ENCODE measurements around the gene PTCD1. TPM values are rescaled to one million over a fixed set of nuclear protein-coding genes. Genes with fewer than 3 reads are reported as not detected.

PTCD1 gene
- total RNA-seq, 4 donors from 2014 or later: 7.7 to 14.8 (median 10.7) TPM

DNA sequence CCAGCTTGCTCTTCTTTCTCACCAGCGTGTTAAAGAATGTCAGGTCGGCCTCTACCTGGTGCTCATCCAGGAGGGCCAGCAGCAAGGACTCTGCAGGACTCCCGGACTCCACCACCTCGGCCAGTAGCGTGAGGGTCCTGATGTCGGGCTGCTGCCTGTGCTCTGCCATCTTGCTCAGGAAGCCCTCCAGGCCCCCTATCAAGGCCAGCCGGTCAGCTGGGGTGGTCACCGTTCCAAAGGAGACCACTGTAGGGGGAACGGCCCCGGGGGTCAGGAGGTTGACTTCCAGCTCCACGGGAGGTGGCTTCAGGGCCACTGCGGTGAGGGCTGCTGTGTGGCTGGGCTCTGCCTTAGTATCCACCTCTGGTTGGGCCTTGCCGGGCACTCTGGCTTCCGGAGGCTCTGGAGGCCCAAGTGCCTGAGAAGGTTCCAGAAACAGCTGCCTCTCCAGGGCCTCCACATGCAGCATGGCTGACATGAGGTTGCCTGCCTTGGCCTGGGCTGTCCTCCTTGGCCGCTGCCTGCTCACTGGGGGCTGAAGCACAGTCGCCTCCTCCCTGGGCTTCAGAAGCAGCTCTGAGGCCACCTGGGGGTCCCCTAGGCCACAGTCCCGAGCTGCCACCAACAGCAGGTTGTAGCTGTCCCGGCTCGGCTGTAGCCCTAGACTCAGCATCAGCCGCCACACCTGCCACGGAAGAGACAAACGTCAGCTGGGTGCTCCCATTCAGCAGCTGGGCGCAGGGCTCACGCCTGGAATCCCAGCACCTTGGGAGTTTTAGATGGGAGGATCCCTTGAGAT lies 13.5 kb downstream of the PTCD1 start:
- H3K9me3 ChIP-seq: no peaks in the 10 kb centered on the region
- WGBS: 86% methylated on average over 6 of the region's 24 CpGs
- no peak for TF ChIP-seq POLR2A (IDR thresholded peaks at IDR 0.05)
- TF ChIP-seq POLR2AphosphoS5 (IDR thresholded peaks at IDR 0.05): no peak
- TF ChIP-seq, protein P1, sequence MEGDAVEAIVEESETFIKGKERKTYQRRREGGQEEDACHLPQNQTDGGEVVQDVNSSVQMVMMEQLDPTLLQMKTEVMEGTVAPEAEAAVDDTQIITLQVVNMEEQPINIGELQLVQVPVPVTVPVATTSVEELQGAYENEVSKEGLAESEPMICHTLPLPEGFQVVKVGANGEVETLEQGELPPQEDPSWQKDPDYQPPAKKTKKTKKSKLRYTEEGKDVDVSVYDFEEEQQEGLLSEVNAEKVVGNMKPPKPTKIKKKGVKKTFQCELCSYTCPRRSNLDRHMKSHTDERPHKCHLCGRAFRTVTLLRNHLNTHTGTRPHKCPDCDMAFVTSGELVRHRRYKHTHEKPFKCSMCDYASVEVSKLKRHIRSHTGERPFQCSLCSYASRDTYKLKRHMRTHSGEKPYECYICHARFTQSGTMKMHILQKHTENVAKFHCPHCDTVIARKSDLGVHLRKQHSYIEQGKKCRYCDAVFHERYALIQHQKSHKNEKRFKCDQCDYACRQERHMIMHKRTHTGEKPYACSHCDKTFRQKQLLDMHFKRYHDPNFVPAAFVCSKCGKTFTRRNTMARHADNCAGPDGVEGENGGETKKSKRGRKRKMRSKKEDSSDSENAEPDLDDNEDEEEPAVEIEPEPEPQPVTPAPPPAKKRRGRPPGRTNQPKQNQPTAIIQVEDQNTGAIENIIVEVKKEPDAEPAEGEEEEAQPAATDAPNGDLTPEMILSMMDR (IDR thresholded peaks at IDR 0.05): no peak
- TF ChIP-seq EP300 (IDR thresholded peaks at IDR 0.05): no peak

DNA sequence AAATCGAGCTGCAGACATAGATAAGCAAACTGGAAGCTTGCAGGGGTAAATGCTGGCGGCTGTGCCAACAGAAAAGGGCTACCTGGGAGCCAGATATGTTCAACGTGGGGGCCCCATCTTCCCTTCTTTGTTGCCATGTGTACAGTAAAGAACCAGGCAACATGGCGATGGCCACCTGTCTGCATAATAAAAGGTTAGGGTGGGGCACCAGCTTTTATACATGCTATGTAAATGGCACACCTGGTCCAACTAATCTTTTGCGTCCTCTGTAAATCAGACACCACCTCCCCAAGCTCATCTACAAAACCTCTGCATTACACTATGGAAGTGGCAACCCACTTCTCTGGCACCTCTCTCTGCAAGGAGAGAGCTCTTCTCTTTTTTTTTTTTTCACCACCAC lies 16.0 kb downstream of the PTCD1 start:
- Histone ChIP-seq H3K4me3 (no peak overlapping the region), H3K36me3 (peaks cover 87% of the 10 kb centered on the region), H3K27ac (no peak overlapping the region), H3K27me3 (no peaks in the 10 kb centered on the region), H3K9me3 (no peaks in the 10 kb centered on the region), H3K4me1 (no peaks in the 10 kb centered on the region)
- TF ChIP-seq POLR2A (IDR thresholded peaks at IDR 0.05): no peak
- TF ChIP-seq POLR2AphosphoS5 (IDR thresholded peaks at IDR 0.05): no peak
- no peak for TF ChIP-seq EP300 (IDR thresholded peaks at IDR 0.05)
- TF ChIP-seq, protein P1 (IDR thresholded peaks at IDR 0.05): no peak
- 69% methylated on average over 5 of the region's 5 CpGs for WGBS
- no peak for DNase-seq (ENCODE audit: low spot score in 2 of 2)

More for the DNA sequence above, 13.5 kb downstream of the PTCD1 start:
- DNase-seq (ENCODE audit: low spot score in 2 of 2): peak in 1 of 2 donors; percentile 77
- Histone ChIP-seq H3K4me1 (no peaks in the 10 kb centered on the region), H3K36me3 (peaks cover 83% of the 10 kb centered on the region), H3K27ac (no peak overlapping the region), H3K4me3 (no peak overlapping the region), H3K27me3 (no peaks in the 10 kb centered on the region)

DNA sequence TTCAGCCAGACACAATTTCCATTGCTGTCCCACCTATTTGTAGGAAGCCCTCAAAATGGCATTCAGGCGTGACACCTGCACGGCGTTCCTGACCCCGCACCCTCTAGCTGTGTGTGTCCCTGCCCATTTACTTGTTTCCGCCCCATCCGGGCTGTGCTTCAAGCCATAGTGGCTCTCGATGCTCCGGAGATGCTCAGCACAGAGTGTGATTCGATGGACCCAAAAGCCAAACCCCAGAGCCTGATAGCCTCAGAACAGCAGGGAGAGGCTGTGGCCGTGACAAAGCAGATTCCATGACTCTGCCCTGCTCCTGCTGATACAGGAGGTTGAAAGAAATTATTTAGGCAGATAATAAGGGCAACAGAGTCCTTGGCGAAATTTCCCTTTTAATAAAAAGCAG lies 16.4 kb downstream of the PTCD1 start:
- H3K27ac ChIP-seq: no peak overlapping the region
- DNase-seq (ENCODE audit: low spot score in 2 of 2): no peak
- H3K9me3 ChIP-seq: no peaks in the 10 kb centered on the region
- no peaks in the 10 kb centered on the region for H3K27me3 ChIP-seq
- WGBS: 94% methylated on average over 11 of the region's 11 CpGs
- H3K4me1 ChIP-seq: no peaks in the 10 kb centered on the region
- TF ChIP-seq POLR2AphosphoS5 (IDR thresholded peaks at IDR 0.05): no peak
- no peak for TF ChIP-seq EP300 (IDR thresholded peaks at IDR 0.05)
- no peak for TF ChIP-seq POLR2A (IDR thresholded peaks at IDR 0.05)
- no peak overlapping the region for H3K4me3 ChIP-seq
- H3K36me3 ChIP-seq: peaks cover 89% of the 10 kb centered on the region

DNA sequence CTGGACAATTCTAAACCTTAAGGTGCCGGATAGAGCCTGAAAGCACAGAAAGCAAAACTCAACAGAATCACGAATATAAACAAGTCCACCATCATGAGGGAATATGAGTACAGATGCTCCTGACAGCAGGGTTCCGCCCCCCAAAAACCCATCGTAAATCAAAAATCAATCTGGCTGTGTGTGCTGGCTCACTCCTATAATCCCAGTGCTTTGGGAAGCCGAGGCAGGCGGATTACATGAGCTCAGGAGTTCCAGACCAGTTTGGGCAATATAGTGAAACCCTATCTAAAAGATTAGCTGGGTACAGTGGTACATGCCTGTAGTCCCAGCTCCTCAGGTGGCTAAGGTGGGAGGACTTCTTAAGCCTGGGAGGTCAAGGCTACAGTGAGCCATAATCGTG lies 17.6 kb downstream of the PTCD1 start:
- no peak for DNase-seq (ENCODE audit: low spot score in 2 of 2)

DNA sequence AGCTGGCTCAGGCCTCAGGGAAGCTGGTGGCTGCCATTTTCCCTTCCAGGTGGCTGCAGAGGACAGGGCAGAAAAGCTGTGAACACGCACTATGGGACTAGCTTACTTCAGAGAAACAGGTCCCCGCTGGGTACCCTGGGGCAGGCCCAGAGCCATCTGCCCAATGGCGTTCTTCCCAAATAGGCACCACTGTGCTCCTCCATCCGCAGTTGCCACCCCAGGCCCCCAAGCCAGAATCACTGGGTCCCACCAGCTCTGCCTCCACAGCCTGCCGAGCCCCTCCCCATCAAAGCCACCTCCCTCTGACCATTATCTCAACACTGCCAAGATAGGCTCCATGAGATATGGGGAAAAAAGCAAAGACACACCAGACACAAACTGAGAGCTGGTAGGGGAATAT lies 18.4 kb downstream of the PTCD1 start:
- 100% methylated on average over 1 of the region's 5 CpGs for WGBS
- Histone ChIP-seq H3K27me3 (no peaks in the 10 kb centered on the region), H3K36me3 (peaks cover 92% of the 10 kb centered on the region), H3K4me1 (no peaks in the 10 kb centered on the region), H3K27ac (no peak overlapping the region), H3K9me3 (no peaks in the 10 kb centered on the region), H3K4me3 (no peak overlapping the region)
- DNase-seq (ENCODE audit: low spot score in 2 of 2): no peak
- TF ChIP-seq EP300 (IDR thresholded peaks at IDR 0.05): no peak
- TF ChIP-seq POLR2A (IDR thresholded peaks at IDR 0.05): no peak

More for the DNA sequence above, 17.6 kb downstream of the PTCD1 start:
- Histone ChIP-seq H3K36me3 (peaks cover 94% of the 10 kb centered on the region), H3K27me3 (no peaks in the 10 kb centered on the region), H3K4me3 (no peak overlapping the region), H3K9me3 (no peaks in the 10 kb centered on the region), H3K27ac (no peak overlapping the region), H3K4me1 (no peaks in the 10 kb centered on the region)
- 84% methylated on average over 7 of the region's 7 CpGs for whole genome bisulfite sequencing
- TF ChIP-seq, protein P1 (IDR thresholded peaks at IDR 0.05): no peak
- TF ChIP-seq POLR2AphosphoS5 (IDR thresholded peaks at IDR 0.05) (no peak), EP300 (IDR thresholded peaks at IDR 0.05) (no peak), POLR2A (IDR thresholded peaks at IDR 0.05) (no peak)

DNA sequence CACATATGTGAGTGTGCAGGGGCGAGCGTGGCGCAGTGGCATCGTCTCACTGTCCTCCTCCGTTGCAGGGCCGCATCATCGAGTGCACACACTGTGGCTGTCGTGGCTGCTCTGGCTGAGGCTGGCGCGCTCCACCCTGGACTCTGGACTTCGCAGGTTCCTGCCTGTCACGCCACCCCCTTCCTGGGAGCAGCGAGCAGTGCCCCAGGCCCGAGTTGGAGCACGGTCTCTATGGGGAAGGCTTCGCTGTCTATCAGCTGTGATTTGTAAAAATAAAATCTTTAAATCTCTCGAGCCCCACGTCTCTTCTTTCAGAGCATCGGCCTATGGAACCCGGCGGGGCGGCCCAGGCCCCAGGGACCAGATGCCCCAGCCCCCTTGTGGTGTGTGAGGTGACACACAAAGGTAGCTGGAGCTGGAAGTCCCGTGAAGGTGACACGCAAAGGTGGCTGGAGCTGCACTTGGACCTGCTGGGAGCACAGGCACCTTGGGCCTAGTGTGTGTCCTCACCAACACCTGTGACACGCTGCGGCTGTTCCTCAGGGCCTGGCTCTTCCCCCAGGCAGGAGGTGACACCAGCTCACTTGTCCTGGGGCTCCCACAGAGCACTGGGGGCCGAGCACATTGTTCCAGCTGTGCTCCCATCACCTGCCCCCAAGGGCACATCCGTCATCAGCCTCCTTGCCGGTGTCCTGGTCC lies 19.1 kb downstream of the PTCD1 start:
- H3K36me3 ChIP-seq: peaks cover 91% of the 10 kb centered on the region
- no peak overlapping the region for H3K4me3 ChIP-seq
- DNase-seq (ENCODE audit: low spot score in 2 of 2): no peak
- no peak overlapping the region for H3K27ac ChIP-seq
- no peaks in the 10 kb centered on the region for H3K27me3 ChIP-seq
- WGBS: 79% methylated on average over 14 of the region's 29 CpGs
- H3K4me1 ChIP-seq: no peaks in the 10 kb centered on the region
- no peaks in the 10 kb centered on the region for H3K9me3 ChIP-seq
- TF ChIP-seq, protein P1 (IDR thresholded peaks at IDR 0.05): no peak
- TF ChIP-seq POLR2A (IDR thresholded peaks at IDR 0.05) (no peak), EP300 (IDR thresholded peaks at IDR 0.05) (no peak), POLR2AphosphoS5 (IDR thresholded peaks at IDR 0.05) (no peak)
